GM18520 (cell line): ENCODE measurements around the gene PRKG1.
"Not testable (repeated sequence)": the region's sequence is repeated elsewhere in the genome, so short reads cannot be mapped to it uniquely, and the experiment has no call there.

ENCODE experiments used
- ATAC-seq: cut with Tn5 transposase; IDR thresholded peaks from one replicate; pipeline ENCODE4 v1.9.1; 2021; ENCODE audit not compliant: unreplicated experiment

The PRKG1 gene

DNA sequence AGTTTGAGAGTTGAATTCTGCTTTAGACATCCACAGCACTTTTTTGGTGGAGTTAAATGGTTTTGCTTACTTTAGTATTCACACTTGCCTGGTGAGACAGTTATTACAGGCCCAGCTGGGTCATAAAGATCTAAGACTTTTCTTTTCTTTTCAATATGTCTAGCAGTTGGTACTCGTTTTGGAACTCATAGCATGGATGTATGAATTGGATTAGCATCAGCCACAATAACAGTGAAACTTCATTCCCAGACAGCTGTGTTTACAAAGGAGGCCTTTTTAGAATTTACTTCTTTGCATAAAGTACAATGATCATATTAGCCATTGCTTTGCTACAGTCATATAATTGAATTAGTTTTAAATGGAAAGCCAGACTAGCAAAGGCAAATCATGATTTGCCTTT lies 1071.3 kb downstream of the PRKG1 start:
- no peak for ATAC-seq

DNA sequence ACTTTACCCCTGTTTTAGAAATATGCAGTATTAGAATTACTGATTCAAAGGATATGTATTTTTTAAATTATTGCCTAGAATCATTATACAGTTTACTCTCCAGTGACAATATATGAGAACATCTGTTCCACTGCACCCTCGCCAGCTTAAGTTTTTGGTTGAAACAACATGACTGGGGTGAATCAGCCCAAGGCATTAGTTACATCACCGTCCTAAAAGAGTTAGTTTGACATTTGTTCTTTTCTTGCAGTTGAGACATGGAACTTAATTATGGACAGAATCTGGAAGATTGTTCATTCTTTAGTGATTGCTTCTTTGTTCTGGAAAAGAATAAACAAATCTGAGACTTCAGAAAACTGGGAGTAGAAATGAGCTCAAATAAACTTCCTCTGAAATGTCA lies 1072.5 kb downstream of the PRKG1 start:
- ATAC-seq: no peak

DNA sequence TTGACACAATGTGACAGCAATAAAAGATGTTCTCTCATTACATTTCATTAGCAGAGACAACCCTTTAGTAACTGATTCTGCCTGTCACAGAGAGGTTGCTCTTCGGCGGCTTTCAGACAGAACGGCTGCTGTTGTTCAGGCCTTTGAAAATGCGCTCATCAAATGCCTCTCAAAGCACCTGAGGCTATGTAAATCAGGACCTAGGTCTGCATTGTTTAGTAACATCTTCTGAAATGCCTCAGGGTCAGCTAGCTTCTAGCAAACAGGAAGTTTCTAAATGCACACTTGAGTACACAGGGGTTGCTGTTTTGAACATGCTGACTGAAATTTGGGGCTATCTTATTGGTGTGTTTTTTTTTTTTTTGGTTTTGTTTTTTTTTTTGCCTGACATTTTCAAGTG lies 1096.5 kb downstream of the PRKG1 start:
- no peak for ATAC-seq

DNA sequence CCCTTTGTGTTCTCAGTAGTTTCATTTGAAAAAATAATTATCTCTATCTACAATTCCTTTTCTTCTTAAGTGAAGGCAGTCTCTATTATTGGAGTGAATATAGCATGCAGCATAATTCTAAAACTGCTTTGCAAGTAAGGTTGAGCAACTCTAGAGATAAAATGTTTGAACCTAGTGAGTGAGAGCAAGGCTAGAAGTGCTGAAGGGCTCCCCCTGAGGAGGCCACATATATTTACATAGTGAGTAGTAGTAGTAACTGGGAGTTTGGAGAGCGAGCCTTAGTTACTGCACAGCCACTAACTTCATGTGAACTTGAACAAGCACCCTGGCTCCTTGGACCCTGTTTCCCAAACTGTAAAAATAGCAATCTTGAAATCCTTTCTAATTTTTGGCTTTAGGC lies 1098.3 kb downstream of the PRKG1 start:
- ATAC-seq: no peak

DNA sequence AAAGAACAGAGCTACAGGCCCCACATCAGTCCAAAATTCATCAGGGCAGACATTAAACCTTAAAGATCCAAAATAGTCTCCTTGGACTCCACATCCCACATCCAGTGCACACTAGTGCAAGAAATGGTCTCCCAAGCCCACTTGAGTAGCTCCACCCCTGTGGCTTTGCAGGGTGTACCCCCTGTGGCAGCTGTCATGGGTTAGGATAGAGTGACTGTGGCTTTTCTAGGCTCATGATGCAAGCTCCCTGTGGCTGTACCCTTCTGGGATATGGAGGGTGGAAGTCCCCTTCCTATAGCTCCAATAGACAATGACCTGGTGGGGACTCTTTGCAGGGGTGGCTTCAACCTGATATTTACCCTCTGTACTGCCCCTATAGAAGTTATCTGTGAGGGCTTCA lies 1111.0 kb downstream of the PRKG1 start:
- no peak for ATAC-seq

DNA sequence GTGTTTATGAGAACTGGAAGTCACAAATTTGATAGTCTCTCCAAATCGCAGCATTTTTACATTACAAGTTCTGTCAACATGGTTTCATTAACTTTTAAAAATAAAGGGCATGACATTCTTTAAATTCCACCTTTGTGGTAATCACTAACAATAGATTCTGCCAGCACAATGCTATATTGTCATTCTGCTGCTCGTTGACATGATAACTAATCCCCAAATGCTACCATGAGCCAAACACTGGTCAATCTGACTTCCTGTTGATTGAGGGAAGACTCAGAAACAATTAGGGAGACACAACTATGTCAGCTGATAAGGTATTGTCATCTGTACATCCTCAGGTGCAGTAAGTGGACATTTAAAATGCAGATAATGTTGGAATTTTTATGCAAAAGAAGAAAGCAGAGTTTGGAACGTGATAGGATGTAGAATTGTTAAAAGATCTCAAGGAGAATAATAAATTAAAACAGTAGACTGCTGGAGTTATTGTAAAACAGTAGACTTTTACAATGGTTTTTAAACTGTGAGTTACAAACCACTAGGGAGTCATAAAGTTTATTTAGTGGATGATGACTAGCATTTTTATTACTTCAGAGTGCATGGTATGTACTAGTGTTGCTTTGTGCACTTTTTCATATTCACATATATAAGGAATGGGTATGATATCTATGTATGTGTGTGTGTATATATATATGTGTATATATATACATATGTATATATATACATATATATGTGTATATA lies 1113.4 kb downstream of the PRKG1 start:
- ATAC-seq: no peak

DNA sequence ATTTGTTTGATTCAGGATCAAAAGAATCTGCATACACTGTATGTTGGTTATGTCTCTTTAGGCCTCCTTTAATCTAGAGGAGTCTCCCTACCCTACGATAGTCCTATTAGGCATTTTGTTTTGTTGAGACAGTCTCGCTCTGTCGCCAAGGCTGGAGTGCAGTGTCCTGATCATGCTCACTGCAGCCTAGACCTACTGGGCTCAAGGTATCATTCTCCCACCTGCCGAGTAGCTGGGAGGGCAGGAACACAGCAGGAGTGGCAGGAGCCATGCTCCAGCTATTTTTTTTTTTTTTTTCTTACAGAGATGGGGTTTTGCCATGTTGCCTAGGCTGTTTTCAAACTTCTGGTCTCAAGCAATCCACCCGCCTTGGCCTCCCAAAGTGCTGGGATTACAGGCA lies 1116.8 kb downstream of the PRKG1 start:
- ATAC-seq: no peak

DNA sequence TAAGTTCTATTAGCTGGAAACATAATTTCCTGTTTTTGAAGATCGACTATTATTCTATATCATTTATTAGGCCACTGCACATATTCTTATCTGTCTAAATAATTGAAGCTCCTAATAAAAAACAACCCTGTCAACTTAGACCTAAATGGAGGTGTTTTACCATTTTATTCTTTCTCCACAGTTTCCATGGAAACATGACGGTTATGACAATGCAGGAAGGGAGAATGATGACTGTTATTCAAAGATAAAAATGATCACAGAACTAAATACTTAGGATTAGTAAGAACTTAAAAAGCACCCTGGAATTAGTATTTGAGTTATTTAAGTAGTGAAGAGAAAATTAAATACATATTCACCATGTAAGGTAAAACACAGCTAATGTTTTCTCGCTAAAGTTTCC lies 1119.9 kb downstream of the PRKG1 start:
- ATAC-seq: no peak

DNA sequence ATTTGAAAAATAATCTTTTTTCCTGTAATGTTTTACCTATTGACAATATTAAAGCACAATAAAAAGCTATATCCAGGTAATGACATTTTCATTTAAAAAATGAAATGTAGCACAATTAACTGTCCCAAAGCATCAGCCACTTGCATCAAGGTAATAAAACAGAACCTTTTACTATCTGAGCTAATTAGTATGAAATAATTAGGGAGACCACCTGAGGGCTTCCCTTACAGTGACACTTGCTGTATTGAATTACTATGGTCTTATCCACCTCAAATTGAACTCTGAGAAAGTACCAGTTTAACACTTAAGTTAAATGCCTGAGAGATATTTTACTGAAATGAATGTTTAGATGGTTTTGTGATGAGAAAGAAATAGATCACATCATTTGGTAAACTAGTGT lies 1120.4 kb downstream of the PRKG1 start:
- no peak for ATAC-seq

DNA sequence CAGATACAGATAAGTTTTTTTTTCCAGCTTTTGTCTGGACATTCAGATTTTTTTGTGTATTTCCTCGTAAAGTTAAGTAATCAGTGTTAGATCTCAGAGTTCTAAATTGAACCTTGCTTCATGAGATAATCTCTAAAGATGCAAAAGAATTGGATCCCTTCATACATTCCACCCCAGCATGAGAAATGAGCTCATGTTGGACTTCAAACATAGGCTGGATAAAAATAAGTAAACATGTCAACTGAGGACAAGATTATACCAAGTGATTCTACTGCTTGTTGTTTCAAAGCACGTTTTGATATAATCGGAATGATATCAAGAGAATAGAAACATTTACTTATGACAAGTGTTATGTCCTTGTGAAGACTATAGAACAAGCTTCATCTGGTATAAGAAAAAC lies 1122.8 kb downstream of the PRKG1 start:
- ATAC-seq: no peak

DNA sequence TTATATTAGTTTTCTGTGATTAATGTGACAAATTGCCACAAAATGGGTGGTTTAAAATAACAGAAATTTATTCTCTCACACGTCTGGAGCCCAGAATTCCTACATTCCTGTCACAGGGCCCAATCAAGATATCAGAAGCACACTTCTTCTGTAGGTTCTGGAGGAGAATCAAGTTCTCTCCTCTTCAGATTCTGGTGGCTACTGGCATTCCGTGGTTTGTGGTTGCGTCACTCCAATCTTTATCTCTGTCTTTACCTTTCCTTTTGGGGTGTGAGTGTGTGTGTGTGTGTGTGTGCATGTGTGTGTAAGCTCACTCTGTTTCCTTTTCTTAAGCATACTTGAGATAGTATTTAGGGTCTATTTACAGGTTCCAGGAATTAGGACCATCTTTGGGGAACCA lies 1124.3 kb downstream of the PRKG1 start:
- ATAC-seq: no peak

DNA sequence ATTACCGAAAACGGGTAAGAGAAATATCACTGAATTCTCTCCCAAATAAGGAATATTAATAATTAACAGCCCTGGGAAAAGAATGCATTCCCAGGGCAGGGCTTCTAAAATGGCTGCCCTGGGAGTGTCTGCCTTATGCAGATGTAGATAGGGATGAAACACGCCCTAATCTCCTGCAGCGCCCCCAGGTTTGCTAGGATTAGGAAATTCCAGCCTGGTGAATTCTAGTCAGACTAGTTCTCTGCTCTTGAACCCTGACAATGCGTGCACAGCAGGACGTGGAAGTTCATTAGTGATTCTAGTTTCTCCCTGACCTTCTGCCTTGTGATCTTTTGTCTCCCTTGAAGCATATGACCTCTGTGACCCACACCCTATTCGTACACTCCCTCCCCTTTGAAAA lies 1130.6 kb downstream of the PRKG1 start:
- not testable (repeated sequence) for ATAC-seq

DNA sequence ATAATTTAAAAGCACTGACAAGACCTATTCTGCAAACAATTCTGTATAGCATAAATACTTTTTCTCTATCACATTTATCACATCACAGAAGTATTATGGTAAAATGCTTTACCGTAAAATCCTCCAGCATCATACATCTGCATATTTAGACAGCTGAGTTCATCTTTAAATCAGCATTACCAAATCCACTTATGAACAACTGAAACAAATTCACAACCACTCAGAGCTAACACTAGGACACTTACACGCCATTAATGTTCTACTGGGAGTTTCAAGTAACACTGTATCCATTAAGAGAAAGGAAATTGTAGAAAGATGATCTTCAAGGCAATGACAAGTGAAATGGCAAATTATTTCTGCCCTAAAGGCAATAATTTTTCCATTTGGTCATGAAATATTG lies 1134.1 kb downstream of the PRKG1 start:
- no peak for ATAC-seq

DNA sequence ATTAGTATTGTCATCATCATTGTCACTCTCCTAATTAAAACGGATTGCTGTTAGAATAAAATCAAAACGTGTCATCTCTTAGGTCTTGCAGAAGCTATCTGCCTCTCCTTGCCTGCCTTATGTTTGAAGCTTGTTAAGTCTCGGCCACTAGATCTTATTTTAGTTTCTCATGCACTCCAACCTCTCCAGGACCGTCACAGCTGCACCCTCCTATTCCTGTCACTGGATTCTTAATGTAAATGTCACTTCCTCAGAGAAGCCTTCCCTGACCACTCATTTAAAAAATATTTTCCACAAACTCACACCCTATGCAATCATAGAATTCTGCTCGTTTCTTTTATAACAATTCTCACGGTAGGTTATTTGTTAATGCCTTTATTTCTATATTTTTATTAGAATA lies 1135.9 kb downstream of the PRKG1 start:
- no peak for ATAC-seq

DNA sequence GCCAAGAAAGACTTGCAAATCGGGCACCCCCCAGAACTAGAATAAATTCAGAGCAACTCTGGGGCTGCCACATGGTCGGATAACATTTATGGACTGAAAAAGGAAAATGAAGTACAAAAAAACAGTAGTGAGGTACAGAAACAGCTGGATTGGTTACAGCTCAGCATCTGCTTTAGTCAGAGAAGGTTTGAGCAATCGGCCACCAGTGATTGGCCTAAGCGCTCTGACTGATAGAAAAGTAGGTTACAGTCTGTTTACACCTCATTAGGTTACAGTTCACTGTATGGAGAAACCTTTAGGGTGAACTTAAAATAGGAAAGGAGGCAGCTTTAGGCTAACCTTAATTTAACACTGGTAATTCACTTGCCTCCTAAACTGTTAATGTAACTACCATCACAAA lies 1137.8 kb downstream of the PRKG1 start:
- ATAC-seq: no peak

DNA sequence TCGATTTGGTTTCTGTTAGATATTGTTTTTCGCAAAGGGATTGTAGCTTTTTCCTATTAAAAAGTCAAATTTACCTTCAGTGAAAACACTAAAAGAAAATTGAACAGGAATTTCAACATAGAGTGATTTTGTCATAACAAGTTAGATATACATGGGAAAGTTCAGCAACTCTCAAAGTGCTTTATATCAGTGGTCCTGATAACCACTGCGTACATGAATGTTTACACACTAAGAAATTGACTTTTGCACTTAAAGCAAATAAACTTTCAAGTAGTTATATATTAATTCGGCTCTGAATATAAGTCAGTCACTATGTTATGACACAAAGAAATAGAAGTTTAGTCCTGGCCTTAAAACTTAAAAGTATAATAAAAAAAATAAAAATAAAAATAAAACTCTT lies 1138.5 kb downstream of the PRKG1 start:
- no peak for ATAC-seq

DNA sequence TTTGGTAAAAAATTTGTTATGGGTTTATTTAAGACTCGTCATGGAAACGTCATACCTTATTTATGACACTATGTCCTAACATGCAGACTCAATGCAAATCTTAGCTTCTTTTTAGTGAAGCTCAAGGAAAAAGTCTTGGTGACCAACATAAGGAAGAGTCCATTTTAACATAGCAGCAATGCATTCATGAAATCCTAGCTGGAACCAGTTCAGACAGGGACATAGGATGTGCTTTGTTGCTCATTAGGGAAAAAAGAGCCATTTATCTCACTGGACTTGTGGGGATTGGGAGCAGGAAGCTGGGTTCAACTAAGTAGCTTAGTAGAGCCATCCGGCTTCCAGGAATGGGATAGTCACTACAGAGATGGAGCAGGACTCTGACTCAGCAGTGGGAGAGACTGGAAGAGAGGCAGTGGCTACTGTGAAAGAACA lies 1139.0 kb downstream of the PRKG1 start:
- no peak for ATAC-seq

DNA sequence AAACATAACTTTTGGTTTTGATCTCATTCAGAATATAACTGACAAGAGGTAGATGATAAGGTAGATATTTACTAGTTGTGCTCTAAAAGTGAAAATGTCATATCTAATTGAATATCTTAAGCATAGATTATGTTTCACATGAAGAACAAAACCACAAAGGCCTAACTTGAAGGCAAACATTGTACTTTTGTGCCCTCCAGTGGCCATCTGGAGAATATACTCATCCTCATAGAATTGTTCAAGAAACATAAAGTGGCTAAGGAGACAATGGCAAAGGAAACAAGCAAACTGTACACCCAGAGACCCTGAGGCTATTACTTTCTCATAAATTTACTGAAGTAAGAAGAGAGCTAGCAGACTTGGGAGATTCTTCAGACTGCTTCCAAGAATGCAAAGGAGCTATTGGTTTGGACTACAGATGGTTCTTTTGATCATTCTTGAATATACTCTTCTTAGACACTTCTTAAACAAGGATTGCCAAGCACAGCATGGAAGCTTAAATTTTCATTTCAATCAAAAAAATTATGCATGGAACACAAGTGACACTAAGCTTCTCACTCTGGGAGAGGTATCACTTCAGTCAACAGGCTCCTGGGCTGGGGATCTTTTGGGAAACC lies 1141.6 kb downstream of the PRKG1 start:
- peak; percentile 88 for ATAC-seq

DNA sequence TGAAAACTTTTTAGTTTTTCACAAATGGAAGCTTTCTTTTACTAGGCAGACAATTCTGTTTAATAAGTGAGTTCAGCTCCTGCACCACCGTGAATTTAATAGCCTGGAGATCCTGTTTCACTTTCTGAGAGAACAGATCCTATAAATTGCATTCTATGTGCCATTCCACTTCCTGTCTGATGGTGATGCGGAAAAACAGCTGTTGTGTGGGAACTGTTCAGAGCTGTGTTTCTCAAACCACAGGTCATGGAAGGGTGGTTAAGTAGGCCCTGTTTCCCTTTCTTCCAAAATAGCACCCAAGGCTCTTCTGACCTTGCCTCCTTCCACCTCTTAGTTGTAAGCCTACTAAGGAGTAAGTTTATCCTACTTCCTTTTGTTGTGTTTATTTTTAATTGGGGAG lies 1142.6 kb downstream of the PRKG1 start:
- no peak for ATAC-seq

DNA sequence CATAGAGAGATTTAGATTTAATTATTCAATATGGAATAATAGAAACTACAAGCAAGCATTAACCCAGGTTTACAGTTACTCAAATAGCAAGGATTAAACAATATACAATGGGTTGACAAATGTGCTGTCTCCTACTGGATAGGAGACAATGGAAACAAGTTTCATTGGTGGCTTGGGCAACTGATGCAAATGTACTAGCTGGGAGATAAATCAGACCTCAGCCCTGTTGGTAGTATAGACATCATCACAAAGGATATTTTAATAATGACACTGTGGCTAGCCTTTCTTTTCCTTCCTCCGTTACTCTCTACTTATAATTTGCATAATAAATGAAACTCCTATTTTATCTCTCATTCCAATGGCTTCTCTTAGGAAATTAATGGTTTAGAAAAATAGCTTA lies 1143.2 kb downstream of the PRKG1 start:
- ATAC-seq: no peak

DNA sequence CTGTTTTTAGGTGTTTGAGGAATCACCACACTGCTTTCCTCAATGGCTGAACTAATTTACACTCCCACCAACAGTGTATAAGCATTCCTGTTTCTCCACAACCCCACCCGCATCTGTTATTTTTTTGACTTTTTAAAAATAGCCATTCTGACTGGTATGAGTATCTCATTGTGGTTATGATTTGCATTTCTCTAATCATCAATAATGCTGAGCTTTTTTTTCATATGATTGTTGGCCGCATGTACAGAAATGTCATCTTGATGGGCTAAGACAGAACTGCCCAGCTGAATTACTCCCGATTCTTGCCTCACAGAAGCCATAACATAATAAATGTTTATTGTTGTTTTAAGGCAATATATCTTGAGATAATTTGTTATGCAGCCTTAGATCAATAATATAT lies 1146.7 kb downstream of the PRKG1 start:
- ATAC-seq: peak; percentile 40

DNA sequence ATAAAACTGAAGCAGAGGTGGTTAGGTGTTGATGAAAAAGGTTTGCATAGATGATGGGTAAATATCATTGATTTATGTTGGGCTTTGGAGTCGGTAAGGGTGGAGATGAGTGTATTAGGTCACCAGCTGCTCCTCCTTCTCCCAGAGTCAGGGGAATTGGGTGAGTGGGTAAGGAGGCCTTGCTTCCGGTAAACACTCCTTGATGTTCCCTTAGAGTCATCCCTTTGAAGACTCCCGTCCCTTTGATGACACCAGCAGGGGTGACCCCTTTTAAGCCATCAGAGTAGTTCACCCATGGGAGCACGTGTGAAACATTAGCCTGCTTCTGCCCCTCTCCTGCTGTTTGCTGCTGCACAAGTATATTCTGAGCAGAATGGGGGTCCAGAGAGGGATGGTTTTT lies 1147.6 kb downstream of the PRKG1 start:
- ATAC-seq: no peak
